Heart right ventricle (tissue), 16 donors: ENCODE data around the gene MXRA8. TPM values are rescaled to one million over a fixed set of nuclear protein-coding genes. Genes with fewer than 3 reads are reported as not detected.
"Not testable (repeated sequence)": the region's sequence is repeated elsewhere in the genome, so short reads cannot be mapped to it uniquely, and the experiment has no call there.

Experiments used
- ATAC-seq, 8 donors: fragments of 200-7000 bp; cut with Tn5 transposase; one replicate each; pipeline ENCODE4 v1.9.1; 2020; ENCODE audit warnings: mild to moderate bottlenecking in 8 of 8, moderate library complexity in 8 of 8, moderate number of reproducible peaks in 1 of 8
- DNase-seq, 2 donors: peaks; one replicate each; pipeline ENCODE4 v3.0.0-alpha.2; 2020
- H3K27ac ChIP-seq, 10 donors: fragments of 200-600 bp; sonication (generic) in 2 of 10; one replicate each; pipeline versions ENCODE4 v1.5.0 to v1.8.0; 2020 to 2022; ENCODE audit warnings: mild to moderate bottlenecking in 3 of 10
- H3K27me3 ChIP-seq, 7 donors: fragments of 200-600 bp; one replicate each; pipeline ENCODE4 v1.8.0; 2021 to 2022; ENCODE audit warnings: mild to moderate bottlenecking in 2 of 7
- H3K36me3 ChIP-seq, 9 donors: fragments of 200-600 bp; sonication (generic) in 1 of 9; one replicate each; pipeline versions ENCODE4 v1.5.0 to v1.8.0; 2020 to 2022; ENCODE audit warnings: mild to moderate bottlenecking in 2 of 9
- H3K4me1 ChIP-seq, 9 donors: fragments of 200-600 bp; sonication (generic) in 1 of 9; one replicate each; pipeline versions ENCODE4 v1.5.0 to v1.8.0; 2020 to 2022; ENCODE audit warnings: mild to moderate bottlenecking in 4 of 9
- H3K4me3 ChIP-seq, 10 donors: fragments of 200-600 bp; sonication (generic) in 2 of 10; one replicate each; pipeline versions ENCODE4 v1.5.0 to v1.8.0; 2020 to 2022; ENCODE audit warnings: mild to moderate bottlenecking in 7 of 10, moderate library complexity in 2 of 10
- H3K9me3 ChIP-seq, 11 donors: fragments of 200-600 bp in 10 of 11; sonication (generic) in 2 of 11; one replicate each; pipeline versions ENCODE4 v1.5.0 to v1.8.0; 2013 to 2022; ENCODE audit warnings: mild to moderate bottlenecking in 2 of 11, control low read depth in 1 of 11, moderate library complexity in 1 of 11
- WGBS, 2 donors: extraction: QIAGEN DNeasy Blood & Tissue Kit; methylation state at CpG; one replicate each; pipeline ENCODE4 v1.1.7; 2013; ENCODE audit warnings: inconsistent platforms in 1 of 2; 5-methylcytosine and 5-hydroxymethylcytosine counted together
- intact Hi-C, 10 donors: fragments of 100-400 bp; cut with DNase I; formaldehyde crosslinking; loops; one replicate each; pipeline versions ENCODE4 v1.11.1 to v1.14.2; 2022
- polyA plus RNA-seq, 2 donors: library from polyadenylated mRNA; stranded (reverse); fragments of 200-250 nt; gene quantifications; one replicate each; pipeline ENCODE4 v1.2.3, GENCODE V29; 2013
- total RNA-seq, 10 donors: library from RNA; stranded (reverse); fragmentation: NEBNext Ultra II Directional in 3 of 10; extraction: Animal tissue kit (Norgen Biotek cat#: 25700) in 3 of 10; gene quantifications; one replicate each; pipeline versions ENCODE4 v1.2.1 to v1.2.4, GENCODE V29; 2021 to 2023
- TF ChIP-seq, protein P1 (sequence below), 9 donors: fragments of 200-600 bp; sonication (generic) in 2 of 9; IDR thresholded peaks; one replicate each; pipeline versions ENCODE4 v1.5.0 to v1.8.0; 2021 to 2022; ENCODE audit warnings: antibody characterized with exemption in 9 of 9, mild to moderate bottlenecking in 5 of 9, moderate library complexity in 1 of 9
- donor health status: Arrhythmogenic right ventricular cardiomyopathy.
- donor health status: ischemic (EF 13 %, LVEDD 7.1; RV severe dilation, severe dysfunction).
- donor health status: healthy with polysubstance abuse.
- donor health status: DM: no; HTN: yes; CAD: no.
- donor health status: DM: no; HTN: no; CAD: no.
- donor health status: ischemic (EF 25% LVEDD 6.9; RV normal size, moderate dysfunction).
- donor health status: ischemic (EF 25% LVEDD 5.7; RV mildly dilated, moderate dysfunction).
- donor health status: healthy.
- donor health status: DM: yes; HTN: yes; CAD: no.
- donor health status: Ischemic cardiomyopathy.
- donor health status: ischemic (EF 35%, LVEDD 5.7; RV mildly dilated, moderate dysfunction).
- donor health status: nonischemic (EF 11% LVEDD 7.7; RV severe dilation, severe dysfunction).
- donor health status: DM: yes; HTN: yes; CAD: no.
- donor health status: PGD.
- donor health status: ischemic (EF 29% LVEDD 5.4; RV normal size, mild dysfunction).
- donor health status: nonischemic (EF 23%, LVEDD 6.1; RV moderate dilation, normal function).

MXRA8 gene
- total and polyA plus RNA-seq, 12 donors: 7.2 to 35.6 (median 15.5) TPM

DNA sequence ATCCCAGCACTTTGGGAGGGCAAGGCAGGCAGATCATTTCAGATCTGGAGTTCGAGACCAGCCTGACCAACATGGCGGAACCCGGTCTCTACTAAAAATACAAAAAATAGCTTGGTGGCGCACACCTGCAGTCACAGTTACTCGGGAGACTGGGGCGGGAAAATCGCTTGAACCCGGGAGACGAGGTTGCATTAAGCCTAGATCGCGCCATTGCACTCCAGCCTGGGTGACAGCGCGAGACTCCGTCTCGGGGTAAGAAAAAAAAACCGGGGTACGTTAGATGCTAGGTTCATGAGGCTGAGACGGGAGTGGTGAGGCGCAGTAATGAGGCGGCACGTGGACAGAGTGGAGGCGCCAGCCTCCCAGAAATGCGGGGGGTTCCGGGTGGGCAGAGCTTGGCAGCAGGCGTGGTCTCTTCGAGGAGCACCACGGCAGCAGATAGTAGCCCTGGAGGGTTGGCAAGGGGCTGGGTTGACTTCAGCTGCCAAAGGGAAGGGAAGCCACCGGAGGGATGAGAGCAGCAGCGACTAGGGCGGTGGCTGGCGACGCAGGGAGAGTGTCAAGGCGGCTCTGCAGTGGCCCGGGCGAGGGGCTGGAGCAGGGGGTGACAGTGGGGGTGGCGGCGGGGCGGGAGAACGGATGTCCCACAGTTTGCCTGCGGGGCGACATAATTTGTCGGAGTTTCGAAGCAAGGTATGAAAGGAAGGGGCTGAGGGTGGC, 47.9 kb upstream of the MXRA8 start:
- Histone ChIP-seq H3K36me3 (peaks cover 0 to 51% (median 37%) of the 10 kb centered on the region in 9 donors), H3K4me3 (peak overlapping the region; percentile 69 to 99 (median 93)), H3K27ac (peak overlapping the region in 9 of 10 donors; percentile 77 to 94 (median 88)), H3K27me3 (no peaks in the 10 kb centered on the region), H3K4me1 (peaks cover 0 to 60% (median 32%) of the 10 kb centered on the region in 9 donors), H3K9me3 (no peaks in the 10 kb centered on the region)
- TF ChIP-seq, protein P1, sequence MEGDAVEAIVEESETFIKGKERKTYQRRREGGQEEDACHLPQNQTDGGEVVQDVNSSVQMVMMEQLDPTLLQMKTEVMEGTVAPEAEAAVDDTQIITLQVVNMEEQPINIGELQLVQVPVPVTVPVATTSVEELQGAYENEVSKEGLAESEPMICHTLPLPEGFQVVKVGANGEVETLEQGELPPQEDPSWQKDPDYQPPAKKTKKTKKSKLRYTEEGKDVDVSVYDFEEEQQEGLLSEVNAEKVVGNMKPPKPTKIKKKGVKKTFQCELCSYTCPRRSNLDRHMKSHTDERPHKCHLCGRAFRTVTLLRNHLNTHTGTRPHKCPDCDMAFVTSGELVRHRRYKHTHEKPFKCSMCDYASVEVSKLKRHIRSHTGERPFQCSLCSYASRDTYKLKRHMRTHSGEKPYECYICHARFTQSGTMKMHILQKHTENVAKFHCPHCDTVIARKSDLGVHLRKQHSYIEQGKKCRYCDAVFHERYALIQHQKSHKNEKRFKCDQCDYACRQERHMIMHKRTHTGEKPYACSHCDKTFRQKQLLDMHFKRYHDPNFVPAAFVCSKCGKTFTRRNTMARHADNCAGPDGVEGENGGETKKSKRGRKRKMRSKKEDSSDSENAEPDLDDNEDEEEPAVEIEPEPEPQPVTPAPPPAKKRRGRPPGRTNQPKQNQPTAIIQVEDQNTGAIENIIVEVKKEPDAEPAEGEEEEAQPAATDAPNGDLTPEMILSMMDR (IDR thresholded peaks at IDR 0.05): no peak
- no peak for DNase-seq
- WGBS, 2 donors: 42 to 43% methylated on average over 43 of the region's 43 CpGs
- ATAC-seq: peak in 3 of 8 donors; percentile 2 to 43 (median 3)
- intact Hi-C loops: loop anchor here in 4 of 10 donors (2.0 to 10.0 kb wide), 3 partner anchors 29 to 99 kb away; partner anchors contain the start of gene VWA1 (in 1 of the 4)

GRCh38 chr1:1403653-1404052, 45.3 kb upstream of the MXRA8 start:
- H3K9me3 ChIP-seq: no peaks in the 10 kb centered on the region
- H3K4me1 ChIP-seq: peaks cover 8 to 67% (median 44%) of the 10 kb centered on the region in 9 donors
- no peak for DNase-seq
- no peaks in the 10 kb centered on the region for H3K27me3 ChIP-seq
- intact Hi-C loops: loop anchor here in 2 of 10 donors (5.0 to 10.0 kb wide), 2 partner anchors 34 to 101 kb away; partner anchors contain the start of gene VWA1 (in 1 of the 2)
- no peak for ATAC-seq
- peaks cover 0 to 60% (median 43%) of the 10 kb centered on the region in 9 donors for H3K36me3 ChIP-seq
- no peak overlapping the region for H3K27ac ChIP-seq
- 79% methylated on average over 7 of the region's 7 CpGs for WGBS, 2 donors
- no peak overlapping the region for H3K4me3 ChIP-seq
- TF ChIP-seq, protein P1 (IDR thresholded peaks at IDR 0.05): no peak

DNA sequence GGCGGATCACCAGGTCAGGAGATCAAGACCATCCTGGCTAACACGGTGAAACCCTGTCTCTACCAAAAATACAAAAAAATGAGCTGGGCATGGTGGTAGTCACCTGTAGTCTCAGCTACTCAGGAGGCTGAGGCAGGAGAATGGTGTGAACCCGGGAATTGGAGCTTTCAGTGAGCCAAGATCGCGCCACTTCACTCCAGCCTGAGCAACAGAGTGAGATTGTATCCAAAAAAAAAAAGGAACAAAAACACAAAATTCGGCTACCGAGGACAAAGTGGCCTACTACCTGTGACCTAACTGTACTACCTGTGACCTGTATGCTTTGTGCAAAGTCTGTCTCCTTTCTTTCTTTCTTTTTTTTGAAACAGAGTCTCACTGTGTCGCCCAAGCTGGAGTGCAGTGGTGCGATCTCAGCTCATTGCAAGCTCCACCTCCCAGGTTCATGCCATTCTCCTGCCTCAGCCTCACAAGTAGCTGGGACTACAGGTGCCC, 44.6 kb upstream of the MXRA8 start:
- ATAC-seq, H3K27me3 ChIP-seq, H3K27ac ChIP-seq, H3K4me3 ChIP-seq, DNase-seq, H3K9me3 ChIP-seq: not testable (repeated sequence)
- WGBS, 2 donors: 88 to 93% methylated on average over 9 of the region's 9 CpGs
- Histone ChIP-seq H3K36me3 (peaks cover 0 to 62% (median 43%) of the 10 kb centered on the region in 9 donors), H3K4me1 (peaks cover 12 to 66% (median 43%) of the 10 kb centered on the region in 9 donors)
- intact Hi-C loops: loop anchor here in 2 of 10 donors (5.0 to 10.0 kb wide), 2 partner anchors 34 to 102 kb away; partner anchors contain the start of gene VWA1 (in 1 of the 2)

- ATAC-seq (no peak), DNase-seq (no peak)
- Histone ChIP-seq H3K27ac (no peak overlapping the region), H3K36me3 (peaks cover 0 to 69% (median 47%) of the 10 kb centered on the region in 9 donors), H3K4me3 (no peak overlapping the region), H3K9me3 (no peaks in the 10 kb centered on the region), H3K27me3 (no peaks in the 10 kb centered on the region), H3K4me1 (peaks cover 13 to 69% (median 46%) of the 10 kb centered on the region in 9 donors)
- TF ChIP-seq, protein P1 (IDR thresholded peaks at IDR 0.05): peak in 8 of 9 donors; percentile 7 to 54 (median 44)
- 72 to 75% methylated on average over 20 of the region's 20 CpGs for WGBS, 2 donors
- intact Hi-C loops: loop anchor here in 2 of 10 donors (5.0 to 10.0 kb wide), 2 partner anchors 35 to 103 kb away; partner anchors contain the start of gene VWA1 (in 1 of the 2)
Observed at GRCh38 chr1:1402072-1402900, 43.9 kb upstream of the MXRA8 start.
